Natural killer cell (primary cell): ENCODE measurements around the gene ESR1. TPM values are rescaled to one million over a fixed set of nuclear protein-coding genes. Genes with fewer than 3 reads are reported as not detected.

Experiments
- ATAC-seq, 3 donors: fragments of 150-1000 bp in 2 of 3; fragments of 200-7000 bp in 1 of 3; cut with Tn5 transposase; 1 replicate in 1 of 3; 2 replicates in 2 of 3; pipeline ENCODE4 v1.10.0; 2021; ENCODE audit warnings: mild to moderate bottlenecking in 2 of 3, moderate library complexity in 2 of 3
- DNase-seq, 2 donors: peaks; one replicate each; pipeline versions ENCODE4 v3.0.0 to v3.0.0-alpha.2; 2013 to 2021; ENCODE audit warnings: mixed read lengths in 1 of 2
- H3K27ac ChIP-seq: one replicate; pipeline ENCODE4 v1.5.1; 2013; ENCODE audit warnings: mild to moderate bottlenecking, low read length
- H3K27me3 ChIP-seq: one replicate; pipeline ENCODE4 v1.6.1; 2013; ENCODE audit warnings: low read length; ENCODE audit not compliant: control insufficient read depth, insufficient read depth
- H3K36me3 ChIP-seq: one replicate; pipeline ENCODE4 v1.6.1; 2013; ENCODE audit warnings: low read length; ENCODE audit not compliant: control insufficient read depth, insufficient read depth
- H3K4me1 ChIP-seq: one replicate; pipeline ENCODE4 v1.6.1; 2013; ENCODE audit warnings: low read length; ENCODE audit not compliant: control insufficient read depth, insufficient read depth
- H3K4me3 ChIP-seq: one replicate; pipeline ENCODE4 v1.5.1; 2013; ENCODE audit warnings: low read length
- H3K9me3 ChIP-seq: one replicate; pipeline ENCODE4 v1.6.1; 2013; ENCODE audit warnings: low read length; ENCODE audit not compliant: control insufficient read depth, insufficient read depth
- H3K27ac Mint-ChIP-seq, 2 donors: one replicate each; pipeline ENCODE4 v1.8.0; 2022; ENCODE audit warnings: mild to moderate bottlenecking in 2 of 2, mixed read lengths in 2 of 2, moderate library complexity in 1 of 2
- H3K27me3 Mint-ChIP-seq, 2 donors: one replicate each; pipeline ENCODE4 v1.8.0; 2022; ENCODE audit warnings: low read depth in 2 of 2, mixed read lengths in 2 of 2
- H3K36me3 Mint-ChIP-seq: one replicate; pipeline ENCODE4 v1.8.0; 2022; ENCODE audit warnings: mixed read lengths
- H3K4me1 Mint-ChIP-seq, 2 donors: one replicate each; pipeline ENCODE4 v1.8.0; 2022; ENCODE audit warnings: mixed read lengths in 2 of 2
- H3K4me3 Mint-ChIP-seq: one replicate; pipeline ENCODE4 v1.8.0; 2022; ENCODE audit warnings: mild to moderate bottlenecking, moderate library complexity, mixed read lengths
- H3K9me3 Mint-ChIP-seq, 2 donors: one replicate each; pipeline ENCODE4 v1.8.0; 2022; ENCODE audit warnings: mixed read lengths in 2 of 2
- WGBS: methylation state at CpG from one replicate; pipeline ENCODE4 v1.1.7; 2013; ENCODE audit warnings: missing lambda C conversion rate; ENCODE audit not compliant: insufficient coverage; 5-methylcytosine and 5-hydroxymethylcytosine counted together
- intact Hi-C: fragments of 100-400 bp; cut with micrococcal nuclease; formaldehyde crosslinking; loops from one replicate; pipeline ENCODE4 v1.14.2; 2022
- total RNA-seq, 4 donors: library from RNA; stranded (reverse); fragments of 120-200 nt in 1 of 4; gene quantifications; one replicate each; pipeline versions ENCODE4 v1.2.3 to v1.2.4, GENCODE V29; 2013 to 2022
- TF ChIP-seq, protein P1 (sequence below): fragments of 200-600 bp; IDR thresholded peaks from one replicate; pipeline ENCODE4 v1.8.0; 2022; ENCODE audit warnings: antibody characterized with exemption

ESR1 gene
- total RNA-seq, 3 donors from 2014 or later (not counting 1 experiment from before 2014, with no cell fraction given): 0.11 to 0.64 (median 0.60) TPM

- Histone ChIP-seq H3K27ac (no peak overlapping the region), H3K9me3 (no peaks in the 10 kb centered on the region), H3K4me3 (no peak overlapping the region), H3K27me3 (no peaks in the 10 kb centered on the region), H3K36me3 (peaks cover 50% of the 10 kb centered on the region), H3K4me1 (no peaks in the 10 kb centered on the region)
- 97% methylated on average over 5 of the region's 5 CpGs for WGBS
- TF ChIP-seq, protein P1, sequence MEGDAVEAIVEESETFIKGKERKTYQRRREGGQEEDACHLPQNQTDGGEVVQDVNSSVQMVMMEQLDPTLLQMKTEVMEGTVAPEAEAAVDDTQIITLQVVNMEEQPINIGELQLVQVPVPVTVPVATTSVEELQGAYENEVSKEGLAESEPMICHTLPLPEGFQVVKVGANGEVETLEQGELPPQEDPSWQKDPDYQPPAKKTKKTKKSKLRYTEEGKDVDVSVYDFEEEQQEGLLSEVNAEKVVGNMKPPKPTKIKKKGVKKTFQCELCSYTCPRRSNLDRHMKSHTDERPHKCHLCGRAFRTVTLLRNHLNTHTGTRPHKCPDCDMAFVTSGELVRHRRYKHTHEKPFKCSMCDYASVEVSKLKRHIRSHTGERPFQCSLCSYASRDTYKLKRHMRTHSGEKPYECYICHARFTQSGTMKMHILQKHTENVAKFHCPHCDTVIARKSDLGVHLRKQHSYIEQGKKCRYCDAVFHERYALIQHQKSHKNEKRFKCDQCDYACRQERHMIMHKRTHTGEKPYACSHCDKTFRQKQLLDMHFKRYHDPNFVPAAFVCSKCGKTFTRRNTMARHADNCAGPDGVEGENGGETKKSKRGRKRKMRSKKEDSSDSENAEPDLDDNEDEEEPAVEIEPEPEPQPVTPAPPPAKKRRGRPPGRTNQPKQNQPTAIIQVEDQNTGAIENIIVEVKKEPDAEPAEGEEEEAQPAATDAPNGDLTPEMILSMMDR: no peak
- ATAC-seq (no peak), DNase-seq (no peak)
- peaks cover 9% of the 10 kb centered on the region in 2 donors for H3K4me1 Mint-ChIP-seq
- H3K27ac Mint-ChIP-seq: peak overlapping the region; percentile 5 to 28
- no peaks in the 10 kb centered on the region for H3K27me3 Mint-ChIP-seq
- peaks cover 24% of the 10 kb centered on the region for H3K36me3 Mint-ChIP-seq
- no peak overlapping the region for H3K4me3 Mint-ChIP-seq
- intact Hi-C loops: no loop called here
- H3K9me3 Mint-ChIP-seq: peaks cover 0 to 2% of the 10 kb centered on the region in 2 donors
These were observed 311.2 kb downstream of the ESR1 start for GRCh38 chr6:152118678-152119077.

DNA sequence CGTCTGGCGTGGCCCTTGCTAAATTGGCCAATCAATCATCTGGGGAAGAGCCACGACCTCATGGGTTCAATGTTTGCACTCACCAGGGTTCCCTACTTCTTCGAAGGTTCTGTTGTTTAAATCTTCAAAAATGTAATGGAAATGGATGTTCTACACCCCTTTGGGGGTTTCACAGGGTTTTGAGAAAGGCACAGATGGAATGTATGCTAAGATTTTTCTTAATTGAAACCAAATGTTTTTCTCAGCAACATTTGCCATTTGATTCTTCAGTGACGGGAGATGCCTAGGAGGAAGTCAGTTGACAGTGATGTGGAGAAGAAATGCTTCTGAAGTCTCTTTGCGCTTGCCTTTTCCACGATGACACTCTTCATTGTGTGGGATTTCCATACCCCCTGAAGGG is 312.3 kb downstream of the ESR1 start:
- TF ChIP-seq, protein P1: no peak
- intact Hi-C loops: loop anchor here (10.0 kb wide), 1 partner anchor 445 kb away; no protein-coding TSS in a partner anchor
- Histone ChIP-seq H3K4me1 (no peaks in the 10 kb centered on the region), H3K36me3 (peaks cover 59% of the 10 kb centered on the region), H3K27ac (no peak overlapping the region), H3K9me3 (no peaks in the 10 kb centered on the region), H3K27me3 (no peaks in the 10 kb centered on the region), H3K4me3 (no peak overlapping the region)
- 93% methylated on average over 7 of the region's 7 CpGs for WGBS
- DNase-seq: no peak
- Mint-ChIP-seq H3K36me3 (peaks cover 24% of the 10 kb centered on the region), H3K4me3 (no peak overlapping the region), H3K9me3 (peaks cover 0 to 2% of the 10 kb centered on the region in 2 donors), H3K27me3 (no peaks in the 10 kb centered on the region), H3K27ac (peak overlapping the region; percentile 5 to 28), H3K4me1 (peaks cover 9% of the 10 kb centered on the region in 2 donors)
- ATAC-seq: no peak

DNA sequence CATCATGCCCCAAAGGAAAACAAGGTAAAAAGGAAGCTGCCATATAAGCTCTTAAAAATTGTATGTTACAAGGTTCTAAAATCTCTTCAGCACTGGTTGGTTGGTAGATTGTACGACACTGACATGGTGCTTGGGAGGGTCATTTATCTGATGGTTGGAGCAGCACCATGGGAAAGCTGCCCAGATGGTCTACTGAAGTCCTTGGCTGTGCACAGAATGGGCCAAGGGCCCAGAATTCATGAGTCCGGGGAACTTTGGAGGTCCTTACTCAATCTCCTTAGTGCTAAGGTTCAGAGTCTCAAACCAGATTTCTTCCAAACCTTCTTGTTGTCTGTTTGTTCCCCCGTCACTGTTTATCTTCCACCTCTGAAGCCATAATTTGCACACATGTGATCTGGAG is 314.4 kb downstream of the ESR1 start:
- Mint-ChIP-seq H3K4me3 (no peak overlapping the region), H3K9me3 (peaks cover 0 to 2% of the 10 kb centered on the region in 2 donors), H3K27ac (no peak overlapping the region), H3K36me3 (peaks cover 24% of the 10 kb centered on the region), H3K27me3 (no peaks in the 10 kb centered on the region), H3K4me1 (peaks cover 9% of the 10 kb centered on the region in 2 donors)
- Histone ChIP-seq H3K9me3 (no peaks in the 10 kb centered on the region), H3K27ac (no peak overlapping the region), H3K4me3 (no peak overlapping the region), H3K36me3 (peaks cover 63% of the 10 kb centered on the region), H3K27me3 (no peaks in the 10 kb centered on the region), H3K4me1 (no peaks in the 10 kb centered on the region)
- intact Hi-C loops: loop anchor here (10.0 kb wide), 1 partner anchor 447 kb away; no protein-coding TSS in a partner anchor
- WGBS: 94% methylated on average over 3 of the region's 3 CpGs
- ATAC-seq (no peak), DNase-seq (no peak)
- TF ChIP-seq, protein P1: no peak

- peaks cover 24% of the 10 kb centered on the region for H3K36me3 Mint-ChIP-seq
- H3K27ac Mint-ChIP-seq: no peak overlapping the region
- Histone ChIP-seq H3K27me3 (no peaks in the 10 kb centered on the region), H3K4me3 (no peak overlapping the region), H3K4me1 (no peaks in the 10 kb centered on the region), H3K9me3 (no peaks in the 10 kb centered on the region), H3K36me3 (peaks cover 65% of the 10 kb centered on the region), H3K27ac (no peak overlapping the region)
- peaks cover 0 to 2% of the 10 kb centered on the region in 2 donors for H3K9me3 Mint-ChIP-seq
- peaks cover 7 to 8% of the 10 kb centered on the region in 2 donors for H3K4me1 Mint-ChIP-seq
- ATAC-seq (no peak), DNase-seq (no peak)
- H3K4me3 Mint-ChIP-seq: no peak overlapping the region
- H3K27me3 Mint-ChIP-seq: no peaks in the 10 kb centered on the region
- intact Hi-C loops: loop anchor here (10.0 kb wide), 1 partner anchor 448 kb away; no protein-coding TSS in a partner anchor
- TF ChIP-seq, protein P1: no peak
- 95% methylated on average over 12 of the region's 12 CpGs for WGBS
These were observed 315.0 kb downstream of the ESR1 start for GRCh38 chr6:152122434-152122833.
